Activated CD8-positive, alpha-beta T cell treated with anti-CD3 and anti-CD28 coated beads for 36 hours (primary cell): ENCODE measurements around the gene RB1. TPM values are rescaled to one million over a fixed set of nuclear protein-coding genes. Genes with fewer than 3 reads are reported as not detected.
"Not testable (repeated sequence)": the region's sequence is repeated elsewhere in the genome, so short reads cannot be mapped to it uniquely, and the experiment has no call there.

ENCODE experiments used
- ATAC-seq: fragments of 200-7000 bp; cut with Tn5 transposase; one replicate; pipeline ENCODE4 v1.10.0; 2021; ENCODE audit warnings: mild to moderate bottlenecking, moderate library complexity
- CTCF ChIA-PET: fragments of 350-600 bp; sonication (Branson Sonifier 250); formaldehyde crosslinking; loops from one replicate; lab custom pipeline; 2021; ENCODE audit warnings: antibody characterized with exemption; lab: Charles Lee
- POLR2A ChIA-PET: fragments of 350-600 bp; sonication (Branson Sonifier 250); formaldehyde crosslinking; loops from one replicate; lab custom pipeline; 2021; ENCODE audit warnings: antibody characterized with exemption; lab: Charles Lee
- DNase-seq: peaks from one replicate; pipeline ENCODE4 v3.0.0-alpha.2; 2020
- H3K27ac Mint-ChIP-seq: one replicate; pipeline ENCODE4 v1.8.0; 2021; ENCODE audit warnings: mild to moderate bottlenecking, mixed read lengths
- H3K27me3 Mint-ChIP-seq: one replicate; pipeline ENCODE4 v1.8.0; 2021; ENCODE audit warnings: mixed read lengths
- H3K36me3 Mint-ChIP-seq: one replicate; pipeline ENCODE4 v1.8.0; 2021; ENCODE audit warnings: low read depth, mixed read lengths
- H3K4me1 Mint-ChIP-seq: one replicate; pipeline ENCODE4 v1.8.0; 2021; ENCODE audit warnings: low read depth, mixed read lengths
- H3K4me3 Mint-ChIP-seq: one replicate; pipeline ENCODE4 v1.8.0; 2021; ENCODE audit warnings: mild to moderate bottlenecking, moderate library complexity, mixed read lengths
- H3K9me3 Mint-ChIP-seq: one replicate; pipeline ENCODE4 v1.8.0; 2021; ENCODE audit warnings: mixed read lengths
- CTCF ChIP-seq: fragments of 200-600 bp; IDR thresholded peaks from one replicate; pipeline ENCODE4 v1.8.0; 2022; ENCODE audit warnings: antibody characterized with exemption, mild to moderate bottlenecking
- intact Hi-C: fragments of 100-400 bp; cut with micrococcal nuclease; formaldehyde crosslinking; loops from one replicate; pipeline ENCODE4 v1.10.0; 2022
- total RNA-seq, 2 experiments: library from RNA; stranded (reverse); gene quantifications; one replicate each; pipeline ENCODE4 v1.2.3, GENCODE V29; 2021

RB1 gene
- total RNA-seq, 2 experiments from 2014 or later: 26.4 to 29.2 TPM

DNA sequence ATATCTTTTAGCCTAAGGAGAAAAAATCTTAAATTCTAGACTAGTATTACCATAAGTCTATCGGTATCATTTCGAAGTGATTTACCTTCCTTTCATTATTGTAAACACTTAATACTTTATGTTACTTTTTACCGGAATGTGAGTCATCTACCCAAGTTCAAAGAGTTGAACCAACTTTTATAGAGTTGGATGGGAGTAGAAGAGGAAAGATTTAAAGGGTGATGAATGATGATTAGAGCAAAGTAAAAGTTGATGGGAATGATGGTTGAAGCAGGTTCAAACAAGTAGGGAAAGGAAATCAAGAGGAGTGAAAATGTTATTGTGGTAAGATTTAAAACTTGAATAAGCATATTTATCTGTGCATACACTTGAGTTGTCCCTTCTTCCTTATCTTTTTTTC, 120.7 kb downstream of the RB1 start:
- no peak overlapping the region for H3K27ac Mint-ChIP-seq
- ChIA-PET POLR2A (no interaction called here), CTCF (no interaction called here)
- intact Hi-C loops: no loop called here
- H3K9me3 Mint-ChIP-seq: peaks cover 22% of the 10 kb centered on the region
- DNase-seq: no peak
- no peak for TF ChIP-seq CTCF
- no peak overlapping the region for H3K4me3 Mint-ChIP-seq
- no peak for ATAC-seq
- H3K27me3 Mint-ChIP-seq: no peaks in the 10 kb centered on the region
- peaks cover 6% of the 10 kb centered on the region for H3K4me1 Mint-ChIP-seq
- H3K36me3 Mint-ChIP-seq: peaks cover 13% of the 10 kb centered on the region

- ChIA-PET POLR2A (no interaction called here), CTCF (interaction anchor here (1.7 kb wide), 1 partner anchor 8 kb away, joined by 6 read pairs; no protein-coding TSS in a partner anchor)
- H3K27ac Mint-ChIP-seq: no peak overlapping the region
- peaks cover 11% of the 10 kb centered on the region for H3K9me3 Mint-ChIP-seq
- peaks cover 13% of the 10 kb centered on the region for H3K36me3 Mint-ChIP-seq
- H3K4me1 Mint-ChIP-seq: peaks cover 16% of the 10 kb centered on the region
- ATAC-seq: no peak
- H3K4me3 Mint-ChIP-seq: no peak overlapping the region
- no peak for TF ChIP-seq CTCF
- DNase-seq: no peak
- H3K27me3 Mint-ChIP-seq: no peaks in the 10 kb centered on the region
- intact Hi-C loops: no loop called here
Measured at GRCh38 chr13:48426052-48426451, 122.5 kb downstream of the RB1 start.

DNA sequence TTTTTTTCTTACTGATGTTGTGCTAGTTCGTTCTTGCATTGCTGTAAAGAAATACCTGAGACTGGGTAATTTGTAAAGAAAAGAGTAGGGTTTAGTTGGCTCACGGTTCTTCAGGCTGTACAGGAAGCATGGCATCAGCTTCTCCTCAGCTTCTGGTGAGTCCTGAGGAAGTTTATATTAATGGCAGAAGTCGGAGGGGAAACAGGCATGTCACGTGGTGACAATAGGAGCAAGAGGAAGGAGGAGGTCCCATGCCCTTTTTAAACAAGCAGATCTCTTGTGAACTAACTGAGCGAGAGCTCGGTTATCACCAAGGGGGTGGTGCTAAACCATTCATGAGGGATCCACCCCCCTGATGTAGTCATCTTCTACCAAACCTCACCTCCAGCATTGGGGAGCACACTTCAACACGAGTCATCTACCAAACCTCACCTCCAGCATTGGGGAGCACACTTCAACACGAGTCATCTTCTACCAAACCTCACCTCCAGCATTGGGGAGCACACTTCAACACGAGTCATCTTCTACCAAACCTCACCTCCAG, 123.3 kb downstream of the RB1 start:
- POLR2A ChIA-PET: interaction anchor here (1.0 kb wide), 1 partner anchor 379 kb away, joined by 3 read pairs; no protein-coding TSS in a partner anchor
- H3K4me3 Mint-ChIP-seq, H3K9me3 Mint-ChIP-seq, H3K36me3 Mint-ChIP-seq, ATAC-seq, H3K27me3 Mint-ChIP-seq, intact Hi-C loops: not testable (repeated sequence)
- Mint-ChIP-seq H3K4me1 (peaks cover 23% of the 10 kb centered on the region), H3K27ac (peak overlapping the region; percentile 35)
- CTCF ChIA-PET: interaction anchor here (0.7 kb wide), 1 partner anchor 14 kb away, joined by 3 read pairs; no protein-coding TSS in a partner anchor
- DNase-seq: peak; percentile 6

DNA sequence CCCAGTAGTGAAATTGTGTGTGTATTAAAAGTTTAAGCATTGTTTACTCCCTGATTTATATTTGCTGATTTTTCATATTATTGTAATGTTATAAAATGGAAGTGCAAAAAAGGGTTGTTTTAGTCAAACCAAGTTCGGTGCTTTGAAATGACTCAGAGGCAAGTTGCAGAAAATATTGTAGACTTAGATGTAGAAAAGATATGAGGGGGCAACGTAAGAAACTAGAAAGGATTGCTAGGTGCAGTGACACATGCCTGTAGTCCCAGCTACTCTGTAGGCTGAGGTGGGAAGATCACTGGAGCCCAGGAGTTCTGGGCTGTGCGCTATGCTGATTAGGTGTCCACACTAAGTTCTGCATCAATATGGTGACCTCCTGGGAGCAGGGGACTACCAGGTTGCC, 125.5 kb downstream of the RB1 start:
- Mint-ChIP-seq H3K27ac (no peak overlapping the region), H3K36me3 (peaks cover 9% of the 10 kb centered on the region), H3K9me3 (peaks cover 4% of the 10 kb centered on the region), H3K4me1 (peaks cover 30% of the 10 kb centered on the region), H3K4me3 (no peak overlapping the region), H3K27me3 (no peaks in the 10 kb centered on the region)
- no peak for TF ChIP-seq CTCF
- CTCF ChIA-PET: interaction anchor here (0.9 to 1.0 kb wide), 2 partner anchors 16 to 47 kb away, joined by 3 read pairs; no protein-coding TSS in a partner anchor
- DNase-seq: no peak
- POLR2A ChIA-PET: no interaction called here
- intact Hi-C loops: no loop called here
- ATAC-seq: no peak

DNA sequence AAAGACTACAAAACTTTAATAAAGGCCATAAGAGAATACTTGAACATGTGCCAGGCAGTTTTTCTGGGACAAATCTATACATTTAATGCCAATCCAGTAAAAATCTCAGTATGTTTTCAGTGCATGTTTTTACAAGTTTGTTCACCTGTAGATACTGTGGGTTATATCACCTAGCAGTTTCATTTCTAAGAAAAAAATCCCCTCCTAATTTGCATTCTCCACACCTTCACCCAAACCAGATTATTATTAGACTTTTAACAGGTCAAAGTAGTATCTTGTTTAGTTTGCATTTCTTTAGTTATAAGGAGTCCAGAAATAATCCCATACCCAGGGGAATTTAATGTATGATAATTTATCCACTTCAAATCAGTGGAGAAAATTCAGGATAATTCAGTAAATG, 126.3 kb downstream of the RB1 start:
- POLR2A ChIA-PET: no interaction called here
- CTCF ChIA-PET: interaction anchor here (0.9 to 1.0 kb wide), 2 partner anchors 16 to 46 kb away, joined by 3 read pairs; no protein-coding TSS in a partner anchor
- DNase-seq: no peak
- peaks cover 14% of the 10 kb centered on the region for H3K36me3 Mint-ChIP-seq
- intact Hi-C loops: no loop called here
- no peak overlapping the region for H3K4me3 Mint-ChIP-seq
- H3K27me3 Mint-ChIP-seq: no peaks in the 10 kb centered on the region
- H3K4me1 Mint-ChIP-seq: peaks cover 35% of the 10 kb centered on the region
- no peak overlapping the region for H3K27ac Mint-ChIP-seq
- no peak for TF ChIP-seq CTCF
- H3K9me3 Mint-ChIP-seq: peaks cover 4% of the 10 kb centered on the region
- no peak for ATAC-seq
